ENCODE measurements around the gene CALR. TPM values are rescaled to one million over a fixed set of nuclear protein-coding genes. Genes with fewer than 3 reads are reported as not detected.
"Not testable (repeated sequence)": the region's sequence is repeated elsewhere in the genome, so short reads cannot be mapped to it uniquely, and the experiment has no call there.

Gene CALR
- total RNA-seq, 4 donors from 2014 or later: 349 to 570 (median 439) TPM

DNA sequence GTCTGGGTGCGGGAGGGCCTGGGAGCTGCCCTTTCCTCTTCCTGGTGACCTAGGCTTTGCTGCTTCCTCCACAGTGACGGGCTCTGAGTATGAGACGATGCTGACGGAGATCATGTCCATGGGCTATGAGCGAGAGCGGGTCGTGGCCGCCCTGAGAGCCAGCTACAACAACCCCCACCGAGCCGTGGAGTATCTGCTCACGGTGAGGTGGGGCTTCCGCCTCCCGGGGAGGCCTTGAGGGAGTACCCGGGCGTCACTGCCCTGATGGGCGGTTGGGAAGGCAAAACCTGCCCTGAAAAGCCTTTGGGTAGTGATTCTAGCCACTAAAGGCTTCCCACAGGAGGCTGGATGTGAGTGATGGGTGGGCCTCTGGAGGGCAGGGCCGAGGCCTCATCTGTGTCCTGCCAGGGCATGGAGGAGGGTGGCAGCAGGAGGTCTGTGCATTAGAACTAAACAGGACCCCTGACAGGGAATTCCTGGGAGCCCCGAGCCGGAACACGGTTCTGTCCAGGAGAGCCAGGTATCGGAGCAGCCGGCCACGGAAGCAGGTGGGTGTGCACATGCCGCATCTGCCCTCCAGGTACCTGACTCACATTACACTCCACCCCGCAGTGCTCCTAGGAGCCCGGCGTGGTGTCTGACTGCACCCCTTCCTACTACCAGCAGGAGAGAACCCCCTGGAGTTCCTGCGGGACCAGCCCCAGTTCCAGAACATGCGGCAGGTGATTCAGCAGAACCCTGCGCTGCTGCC is 10.4 kb downstream of the CALR start:
- TF ChIP-seq, protein P1, sequence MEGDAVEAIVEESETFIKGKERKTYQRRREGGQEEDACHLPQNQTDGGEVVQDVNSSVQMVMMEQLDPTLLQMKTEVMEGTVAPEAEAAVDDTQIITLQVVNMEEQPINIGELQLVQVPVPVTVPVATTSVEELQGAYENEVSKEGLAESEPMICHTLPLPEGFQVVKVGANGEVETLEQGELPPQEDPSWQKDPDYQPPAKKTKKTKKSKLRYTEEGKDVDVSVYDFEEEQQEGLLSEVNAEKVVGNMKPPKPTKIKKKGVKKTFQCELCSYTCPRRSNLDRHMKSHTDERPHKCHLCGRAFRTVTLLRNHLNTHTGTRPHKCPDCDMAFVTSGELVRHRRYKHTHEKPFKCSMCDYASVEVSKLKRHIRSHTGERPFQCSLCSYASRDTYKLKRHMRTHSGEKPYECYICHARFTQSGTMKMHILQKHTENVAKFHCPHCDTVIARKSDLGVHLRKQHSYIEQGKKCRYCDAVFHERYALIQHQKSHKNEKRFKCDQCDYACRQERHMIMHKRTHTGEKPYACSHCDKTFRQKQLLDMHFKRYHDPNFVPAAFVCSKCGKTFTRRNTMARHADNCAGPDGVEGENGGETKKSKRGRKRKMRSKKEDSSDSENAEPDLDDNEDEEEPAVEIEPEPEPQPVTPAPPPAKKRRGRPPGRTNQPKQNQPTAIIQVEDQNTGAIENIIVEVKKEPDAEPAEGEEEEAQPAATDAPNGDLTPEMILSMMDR (IDR thresholded peaks at IDR 0.05): no peak
- ATAC-seq (ENCODE audit: low FRiP score): no peak
- no peak for DNase-seq (ENCODE audit: low spot score)

DNA sequence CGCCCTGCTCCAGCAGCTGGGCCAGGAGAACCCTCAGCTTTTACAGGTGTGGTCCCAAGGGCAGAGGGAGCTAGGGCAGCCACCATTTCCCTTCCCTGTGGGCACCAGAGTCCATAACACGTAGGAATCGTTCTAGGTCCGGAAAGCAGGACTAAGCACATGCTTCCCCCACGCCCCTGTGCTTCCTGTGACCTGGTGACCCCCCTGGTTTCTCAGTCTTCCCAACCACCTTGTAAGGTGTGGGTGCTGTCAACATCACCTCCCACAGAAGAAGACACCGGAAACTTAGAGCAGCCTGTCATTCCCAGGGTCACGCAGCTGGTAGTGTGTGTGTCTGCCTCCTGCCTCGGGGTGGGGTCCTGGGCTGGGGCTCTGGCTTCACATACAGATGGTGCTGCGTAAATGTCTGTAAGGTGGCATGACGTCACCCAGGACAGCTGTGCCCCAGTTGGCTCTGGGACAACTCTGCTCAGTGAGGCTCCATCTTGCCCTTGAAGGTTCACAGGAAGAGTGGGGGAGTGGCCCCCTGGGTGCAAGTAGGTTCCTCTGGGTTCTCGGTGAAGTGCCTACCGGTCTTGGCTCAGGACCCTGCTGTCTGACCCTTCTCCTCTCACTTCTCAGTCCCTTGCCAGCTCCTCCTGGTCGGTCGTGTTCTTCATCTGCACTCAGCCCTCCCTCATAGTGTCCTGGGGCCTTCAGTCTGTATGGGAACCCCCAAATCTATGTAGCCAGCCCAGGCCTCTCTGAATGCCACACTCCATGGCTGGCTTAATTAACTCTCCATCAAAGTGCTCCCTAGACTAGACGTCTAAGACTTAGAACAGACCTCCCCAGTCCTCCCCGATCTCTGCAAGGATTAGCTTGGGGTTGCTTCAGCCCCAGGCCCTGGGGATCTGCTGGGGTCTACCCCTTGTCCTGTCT is 11.2 kb downstream of the CALR start:
- ATAC-seq (ENCODE audit: low FRiP score) (no peak), DNase-seq (ENCODE audit: low spot score) (no peak)
- TF ChIP-seq, protein P1 (IDR thresholded peaks at IDR 0.05): no peak

DNA sequence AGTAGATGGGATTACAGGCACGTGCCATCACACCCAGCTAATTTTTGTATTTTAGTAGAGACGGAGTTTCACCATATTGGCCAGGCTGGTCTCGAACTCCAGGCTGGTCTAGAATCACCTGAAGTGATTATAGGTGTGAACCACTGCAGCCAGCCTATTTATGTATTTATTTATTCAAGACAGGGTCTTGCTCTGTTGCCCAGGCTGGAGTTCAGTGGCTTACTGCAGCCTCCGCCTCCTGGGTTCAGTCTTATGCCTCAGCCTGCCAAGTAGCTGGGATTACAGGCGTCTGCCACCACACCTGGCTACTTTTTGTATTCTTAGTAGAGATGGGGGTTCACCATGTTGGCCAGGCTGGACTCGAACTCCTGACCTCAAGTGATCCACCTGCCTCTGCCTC is 13.6 kb downstream of the CALR start:
- ATAC-seq (ENCODE audit: low FRiP score); DNase-seq (ENCODE audit: low spot score): not testable (repeated sequence)

DNA sequence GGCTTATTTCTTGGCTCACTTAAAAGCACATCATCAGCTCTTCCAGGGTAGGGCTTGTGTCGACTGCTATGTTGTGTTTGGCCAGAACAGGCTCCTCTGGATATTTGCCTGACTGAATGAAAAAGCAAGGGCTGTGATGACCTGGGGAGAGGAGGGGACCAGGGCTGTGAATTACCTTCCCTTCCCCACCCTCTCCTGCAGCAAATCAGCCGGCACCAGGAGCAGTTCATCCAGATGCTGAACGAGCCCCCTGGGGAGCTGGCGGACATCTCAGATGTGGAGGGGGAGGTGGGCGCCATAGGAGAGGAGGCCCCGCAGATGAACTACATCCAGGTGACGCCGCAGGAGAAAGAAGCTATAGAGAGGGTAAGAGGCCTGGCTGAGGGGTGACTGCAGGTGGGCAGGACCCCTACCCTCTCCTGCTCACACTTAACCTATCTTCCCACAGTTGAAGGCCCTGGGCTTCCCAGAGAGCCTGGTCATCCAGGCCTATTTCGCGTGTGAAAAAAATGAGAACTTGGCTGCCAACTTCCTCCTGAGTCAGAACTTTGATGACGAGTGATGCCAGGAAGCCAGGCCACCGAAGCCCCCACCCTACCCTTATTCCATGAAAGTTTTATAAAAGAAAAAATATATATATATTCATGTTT is 14.2 kb downstream of the CALR start:
- DNase-seq (ENCODE audit: low spot score): no peak
- TF ChIP-seq, protein P1 (IDR thresholded peaks at IDR 0.05): no peak
- ATAC-seq (ENCODE audit: low FRiP score): no peak

DNA sequence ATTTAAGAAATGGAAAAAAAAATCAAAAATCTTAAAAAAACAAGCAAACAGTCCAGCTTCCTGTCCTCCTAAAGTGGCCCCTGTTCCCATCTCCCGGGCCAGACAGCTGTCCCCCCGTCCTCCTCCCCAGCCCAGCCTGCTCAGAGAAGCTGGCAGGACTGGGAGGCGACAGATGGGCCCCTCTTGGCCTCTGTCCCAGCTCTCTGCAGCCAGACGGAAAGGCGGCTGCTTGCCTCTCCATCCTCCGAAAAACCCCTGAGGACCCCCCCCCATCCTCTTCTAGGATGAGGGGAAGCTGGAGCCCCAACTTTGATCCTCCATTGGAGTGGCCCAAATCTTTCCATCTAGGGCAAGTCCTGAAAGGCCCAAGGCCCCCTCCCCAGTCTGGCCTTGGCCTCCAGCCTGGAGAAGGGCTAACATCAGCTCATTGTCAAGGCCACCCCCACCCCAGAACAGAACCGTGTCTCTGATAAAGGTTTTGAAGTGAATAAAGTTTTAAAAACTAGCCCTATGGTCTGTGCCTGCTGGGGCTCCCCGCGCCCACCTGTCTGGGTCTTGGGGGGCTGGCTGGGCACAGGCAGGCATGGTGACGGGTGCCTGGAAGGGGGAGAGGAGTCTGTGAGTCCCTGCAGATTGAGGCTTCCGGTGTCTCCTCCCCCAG is 14.9 kb downstream of the CALR start:
- DNase-seq (ENCODE audit: low spot score) (no peak), ATAC-seq (ENCODE audit: low FRiP score) (no peak)
- TF ChIP-seq, protein P1 (IDR thresholded peaks at IDR 0.05): no peak

DNA sequence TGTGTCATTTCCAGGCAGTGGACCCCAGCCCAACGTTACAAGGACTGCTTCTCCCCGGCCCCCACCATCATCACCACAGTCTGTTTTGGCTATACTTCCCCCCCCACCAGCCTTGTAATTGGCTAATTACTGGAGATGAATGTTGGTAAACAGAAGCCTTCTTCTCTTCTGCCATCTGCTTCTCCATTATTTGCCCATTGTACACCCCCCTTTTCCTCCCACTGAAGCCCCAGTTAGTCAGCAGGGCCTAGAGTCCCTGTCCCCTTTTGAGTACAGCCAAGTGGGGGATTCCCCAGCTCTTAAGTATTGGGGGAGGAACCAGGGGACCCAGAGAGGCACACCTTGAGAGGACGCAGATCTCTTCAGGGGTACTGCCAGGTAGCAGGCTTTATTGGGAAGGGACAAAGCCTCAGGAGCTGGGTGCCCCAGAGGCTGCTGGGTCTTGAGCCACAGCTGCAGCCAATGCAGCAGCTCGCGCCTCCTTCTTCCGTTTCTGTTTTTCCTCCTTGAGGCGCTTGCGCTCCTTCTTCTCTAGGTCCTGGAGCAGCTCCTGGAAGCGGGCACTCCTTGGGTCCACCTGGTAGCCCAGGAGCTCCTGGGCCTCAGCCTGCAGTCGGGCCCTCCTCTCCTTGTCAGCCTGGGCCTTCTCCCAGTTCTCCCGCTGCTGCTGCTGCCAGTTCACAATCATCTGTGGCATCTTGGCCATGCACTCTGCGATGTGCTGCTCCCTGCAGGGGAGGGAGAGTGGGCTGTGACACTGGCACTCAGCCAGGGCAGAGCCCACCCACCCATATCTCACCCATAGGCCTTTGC is 15.6 kb downstream of the CALR start:
- TF ChIP-seq, protein P1 (IDR thresholded peaks at IDR 0.05): no peak
- ATAC-seq (ENCODE audit: low FRiP score) (no peak), DNase-seq (ENCODE audit: low spot score) (no peak)
